ENCODE data around the gene GPR137C. TPM values are rescaled to one million over a fixed set of nuclear protein-coding genes. Genes with fewer than 3 reads are reported as not detected.
A peak's percentile ranks its signal among the peaks of the same experiment; 100 is the strongest.

The GPR137C gene
- total and polyA plus RNA-seq, 3 donors from 2014 or later, result 2.9 to 9.4 (median 7.1) TPM

DNA sequence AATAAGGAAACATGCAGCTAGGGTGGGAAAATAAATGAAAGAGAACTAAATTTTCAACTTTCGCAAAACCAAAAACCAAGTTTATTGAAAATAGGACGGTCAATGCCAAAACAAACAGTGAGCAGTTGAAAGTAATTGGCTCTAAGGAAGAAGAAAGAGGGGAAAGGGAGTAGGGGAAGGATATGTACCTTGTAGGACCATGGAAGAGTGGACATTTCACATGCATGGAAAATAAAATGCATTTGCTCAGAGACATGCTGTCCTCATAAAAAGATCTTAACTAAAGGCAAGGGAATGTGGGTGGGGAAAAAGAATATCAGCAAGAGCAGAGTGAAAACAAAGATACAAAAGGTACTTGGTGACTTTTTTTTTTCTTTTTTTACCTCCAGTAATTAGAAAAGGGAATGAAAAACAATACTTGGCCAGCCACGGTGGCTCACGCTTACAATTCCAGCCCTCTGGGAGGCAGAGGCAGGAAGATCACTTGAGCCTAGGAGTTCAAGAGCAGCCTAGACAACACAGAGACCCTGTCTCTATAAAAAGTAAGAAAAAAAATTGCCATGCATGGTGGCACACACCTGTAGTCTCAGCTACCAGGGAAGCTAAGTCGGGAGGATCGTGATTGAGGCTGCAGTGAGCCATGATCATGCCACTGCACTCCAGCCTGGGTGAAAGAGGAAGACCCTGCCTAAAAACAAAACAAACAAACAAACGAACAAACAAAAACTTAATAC lies 6.9 kb upstream of the GPR137C start:
- H3K27ac ChIP-seq, result peak overlapping the region; percentile 31 to 71
- H3K27me3 ChIP-seq, result no peaks in the 10 kb centered on the region
- 48 to 50% methylated on average over 7 of the region's 7 CpGs for WGBS, 2 donors
- no peak overlapping the region for H3K4me3 ChIP-seq
- no peaks in the 10 kb centered on the region for H3K36me3 ChIP-seq (ENCODE audit: low read depth, missing control alignments)
- no peaks in the 10 kb centered on the region for H3K9me3 ChIP-seq
- H3K4me1 ChIP-seq, result peaks cover 25% of the 10 kb centered on the region
- intact Hi-C loops (cut with DNase I; ENCODE audit: low total_unique reads), result no loop called here
- DNase-seq, result no peak
- TF ChIP-seq, protein P1, sequence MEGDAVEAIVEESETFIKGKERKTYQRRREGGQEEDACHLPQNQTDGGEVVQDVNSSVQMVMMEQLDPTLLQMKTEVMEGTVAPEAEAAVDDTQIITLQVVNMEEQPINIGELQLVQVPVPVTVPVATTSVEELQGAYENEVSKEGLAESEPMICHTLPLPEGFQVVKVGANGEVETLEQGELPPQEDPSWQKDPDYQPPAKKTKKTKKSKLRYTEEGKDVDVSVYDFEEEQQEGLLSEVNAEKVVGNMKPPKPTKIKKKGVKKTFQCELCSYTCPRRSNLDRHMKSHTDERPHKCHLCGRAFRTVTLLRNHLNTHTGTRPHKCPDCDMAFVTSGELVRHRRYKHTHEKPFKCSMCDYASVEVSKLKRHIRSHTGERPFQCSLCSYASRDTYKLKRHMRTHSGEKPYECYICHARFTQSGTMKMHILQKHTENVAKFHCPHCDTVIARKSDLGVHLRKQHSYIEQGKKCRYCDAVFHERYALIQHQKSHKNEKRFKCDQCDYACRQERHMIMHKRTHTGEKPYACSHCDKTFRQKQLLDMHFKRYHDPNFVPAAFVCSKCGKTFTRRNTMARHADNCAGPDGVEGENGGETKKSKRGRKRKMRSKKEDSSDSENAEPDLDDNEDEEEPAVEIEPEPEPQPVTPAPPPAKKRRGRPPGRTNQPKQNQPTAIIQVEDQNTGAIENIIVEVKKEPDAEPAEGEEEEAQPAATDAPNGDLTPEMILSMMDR (IDR thresholded peaks at IDR 0.05), result no peak
- TF ChIP-seq POLR2A (IDR thresholded peaks at IDR 0.05), result no peak

DNA sequence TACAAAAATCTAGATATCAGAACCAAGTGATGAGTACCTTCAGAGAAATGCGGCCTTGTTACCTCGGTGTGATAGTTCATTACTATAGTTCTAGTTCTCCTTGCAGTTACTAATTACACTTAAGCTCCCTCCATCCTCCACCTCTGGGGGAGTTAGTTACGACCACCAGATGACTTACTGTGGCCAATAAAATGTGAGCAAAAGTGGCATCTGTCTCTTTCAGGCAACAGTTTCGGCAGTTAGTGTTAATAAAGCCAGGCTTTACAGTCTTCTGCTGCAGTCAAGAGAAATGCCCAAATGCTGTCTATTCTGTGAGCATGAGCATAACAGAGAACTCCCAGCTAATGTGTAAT lies 6.3 kb upstream of the GPR137C start:
- Histone ChIP-seq H3K36me3 (ENCODE audit: low read depth, missing control alignments) (no peaks in the 10 kb centered on the region), H3K27ac (peak overlapping the region; percentile 31 to 71), H3K9me3 (no peaks in the 10 kb centered on the region), H3K27me3 (no peaks in the 10 kb centered on the region), H3K4me1 (peaks cover 28% of the 10 kb centered on the region), H3K4me3 (no peak overlapping the region)
- 61 to 64% methylated on average over 4 of the region's 4 CpGs for WGBS, 2 donors
- DNase-seq, result no peak
- TF ChIP-seq, protein P1 (IDR thresholded peaks at IDR 0.05), result no peak
- no peak for TF ChIP-seq POLR2A (IDR thresholded peaks at IDR 0.05)
- intact Hi-C loops (cut with DNase I; ENCODE audit: low total_unique reads), result no loop called here

DNA sequence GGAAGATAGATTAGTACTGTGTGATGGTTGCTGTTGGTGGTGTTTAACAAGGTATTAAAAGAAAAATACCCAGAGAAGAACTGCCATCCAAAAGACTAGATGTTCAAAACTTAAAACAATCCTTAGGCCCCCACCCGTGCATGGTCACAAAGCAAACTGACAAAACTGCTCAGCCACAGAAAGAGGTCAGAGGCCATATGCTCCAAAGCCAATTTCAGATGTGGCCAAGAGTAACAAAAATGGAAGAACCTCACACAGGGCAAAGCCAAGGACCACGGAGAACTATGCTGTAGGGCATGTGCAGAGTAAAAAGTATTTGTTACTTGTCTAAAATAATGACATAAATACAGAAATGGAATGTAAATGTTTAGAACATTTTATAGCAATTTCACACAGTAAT lies 5.6 kb upstream of the GPR137C start:
- H3K4me3 ChIP-seq, result no peak overlapping the region
- peaks cover 28% of the 10 kb centered on the region for H3K4me1 ChIP-seq
- peak; percentile 28 for DNase-seq
- TF ChIP-seq POLR2A (IDR thresholded peaks at IDR 0.05), result no peak
- TF ChIP-seq, protein P1 (IDR thresholded peaks at IDR 0.05), result no peak
- no peaks in the 10 kb centered on the region for H3K36me3 ChIP-seq (ENCODE audit: low read depth, missing control alignments)
- no peaks in the 10 kb centered on the region for H3K9me3 ChIP-seq
- H3K27me3 ChIP-seq, result no peaks in the 10 kb centered on the region
- peak overlapping the region; percentile 31 to 71 for H3K27ac ChIP-seq
- intact Hi-C loops (cut with DNase I; ENCODE audit: low total_unique reads), result no loop called here
- 52 to 59% methylated on average over 2 of the region's 2 CpGs for WGBS, 2 donors

DNA sequence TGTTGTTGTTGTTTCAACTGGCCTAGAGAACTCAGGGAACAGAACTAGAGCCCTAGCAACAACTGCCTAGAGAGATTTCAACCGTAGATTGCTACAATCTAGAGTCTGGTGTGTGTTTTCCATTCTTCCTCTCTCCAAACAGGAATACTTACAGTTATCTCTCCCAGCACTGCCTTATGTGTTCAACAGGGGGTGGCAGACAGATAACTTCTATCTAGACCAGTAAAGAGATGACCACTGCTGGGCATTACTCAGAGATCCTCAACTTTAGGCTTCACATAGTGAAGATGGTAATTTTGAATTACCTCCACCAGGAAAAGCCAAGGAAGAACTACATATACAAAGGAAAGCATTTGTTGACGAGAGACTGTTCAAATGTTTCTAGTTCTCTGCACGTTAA lies 5.1 kb upstream of the GPR137C start:
- Histone ChIP-seq H3K4me3 (no peak overlapping the region), H3K9me3 (no peaks in the 10 kb centered on the region), H3K27ac (peak overlapping the region in 1 of 2 donors; percentile 71), H3K27me3 (no peaks in the 10 kb centered on the region), H3K36me3 (ENCODE audit: low read depth, missing control alignments) (no peaks in the 10 kb centered on the region), H3K4me1 (peaks cover 28% of the 10 kb centered on the region)
- no peak for DNase-seq
- WGBS, 2 donors, result 77 to 84% methylated on average over 3 of the region's 3 CpGs
- intact Hi-C loops (cut with DNase I; ENCODE audit: low total_unique reads), result no loop called here
- TF ChIP-seq, protein P1 (IDR thresholded peaks at IDR 0.05), result no peak
- no peak for TF ChIP-seq POLR2A (IDR thresholded peaks at IDR 0.05)

DNA sequence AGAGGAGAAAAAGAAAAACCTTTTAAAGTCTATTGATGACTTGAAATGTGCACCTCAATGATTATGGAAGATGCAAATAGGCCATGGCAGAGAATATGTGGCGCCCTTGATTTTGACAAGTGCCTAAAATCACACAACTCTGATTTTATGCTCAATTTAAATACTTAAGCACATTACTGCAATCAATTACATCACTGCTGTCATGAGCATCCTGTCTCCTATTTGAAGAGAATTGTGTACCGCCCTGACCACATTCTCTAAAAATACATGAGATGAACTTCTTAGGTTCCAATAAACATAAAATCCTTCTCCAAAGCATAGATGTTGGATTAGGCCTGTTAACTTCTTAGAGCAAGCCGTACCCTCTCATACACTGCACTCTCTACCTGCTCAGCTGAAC lies 2.0 kb upstream of the GPR137C start:
- Histone ChIP-seq H3K4me1 (peaks cover 36% of the 10 kb centered on the region), H3K36me3 (ENCODE audit: low read depth, missing control alignments) (no peaks in the 10 kb centered on the region), H3K27me3 (no peaks in the 10 kb centered on the region), H3K27ac (no peak overlapping the region), H3K4me3 (no peak overlapping the region), H3K9me3 (no peaks in the 10 kb centered on the region)
- intact Hi-C loops (cut with DNase I; ENCODE audit: low total_unique reads), result no loop called here
- DNase-seq, result no peak
- TF ChIP-seq POLR2A (IDR thresholded peaks at IDR 0.05), result no peak
- TF ChIP-seq, protein P1 (IDR thresholded peaks at IDR 0.05), result no peak
- 82 to 84% methylated on average over 3 of the region's 3 CpGs for WGBS, 2 donors
